ENCODE results near the gene SPART.
"Not testable (repeated sequence)": the region's sequence is repeated elsewhere in the genome, so short reads cannot be mapped to it uniquely, and the experiment has no call there.

Gene SPART

DNA sequence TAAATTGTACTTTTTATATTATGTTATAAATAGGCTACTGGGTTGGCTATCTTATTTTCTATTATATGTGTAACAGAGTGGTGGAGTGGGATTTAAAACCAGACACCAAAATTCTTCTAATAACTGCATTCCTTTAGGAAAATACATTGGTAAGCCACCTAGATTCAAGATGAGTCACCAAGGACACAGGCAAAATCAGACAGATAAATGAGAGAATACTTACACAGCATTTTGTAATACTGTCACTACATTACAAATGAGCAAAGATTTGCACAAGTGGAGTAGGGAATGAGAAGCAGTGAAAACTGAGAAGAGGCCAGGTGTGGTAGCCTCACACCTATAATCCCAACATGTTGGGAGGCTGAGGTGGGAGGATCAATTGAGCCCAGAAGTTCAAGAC is 6.2 kb upstream of the SPART start:
- no peak for DNase-seq

DNA sequence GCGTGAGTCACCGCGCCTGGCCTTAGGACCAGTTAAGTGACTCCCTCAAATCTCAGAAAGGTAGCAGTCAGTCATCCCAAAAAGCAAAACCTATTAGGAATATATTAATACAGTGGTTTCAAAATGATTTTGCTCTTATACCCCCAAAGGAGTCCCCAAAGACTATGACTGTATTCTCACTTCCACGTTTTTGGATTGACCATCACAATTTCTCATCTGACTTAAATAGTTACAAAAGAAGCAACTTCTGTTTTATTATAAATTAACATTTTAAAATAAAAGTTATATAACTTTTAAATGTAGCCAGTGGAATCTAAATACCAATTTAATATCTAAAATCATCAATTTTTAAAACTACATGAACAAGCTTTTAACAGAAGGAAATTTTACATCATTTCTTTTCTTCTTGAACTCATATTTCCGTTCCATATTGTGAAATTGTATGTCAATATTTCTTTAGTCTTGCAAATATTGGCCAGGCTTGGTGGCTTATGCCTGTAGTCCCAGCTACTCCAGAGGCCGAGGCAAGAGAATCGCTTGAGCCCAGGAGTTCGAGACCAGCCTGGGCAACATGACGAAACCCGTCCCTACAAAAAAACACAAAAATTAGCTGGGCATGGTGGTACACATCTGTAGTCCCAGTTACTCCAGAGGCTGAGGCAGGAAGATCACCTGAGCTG is 1.5 kb upstream of the SPART start:
- no peak for DNase-seq

DNA sequence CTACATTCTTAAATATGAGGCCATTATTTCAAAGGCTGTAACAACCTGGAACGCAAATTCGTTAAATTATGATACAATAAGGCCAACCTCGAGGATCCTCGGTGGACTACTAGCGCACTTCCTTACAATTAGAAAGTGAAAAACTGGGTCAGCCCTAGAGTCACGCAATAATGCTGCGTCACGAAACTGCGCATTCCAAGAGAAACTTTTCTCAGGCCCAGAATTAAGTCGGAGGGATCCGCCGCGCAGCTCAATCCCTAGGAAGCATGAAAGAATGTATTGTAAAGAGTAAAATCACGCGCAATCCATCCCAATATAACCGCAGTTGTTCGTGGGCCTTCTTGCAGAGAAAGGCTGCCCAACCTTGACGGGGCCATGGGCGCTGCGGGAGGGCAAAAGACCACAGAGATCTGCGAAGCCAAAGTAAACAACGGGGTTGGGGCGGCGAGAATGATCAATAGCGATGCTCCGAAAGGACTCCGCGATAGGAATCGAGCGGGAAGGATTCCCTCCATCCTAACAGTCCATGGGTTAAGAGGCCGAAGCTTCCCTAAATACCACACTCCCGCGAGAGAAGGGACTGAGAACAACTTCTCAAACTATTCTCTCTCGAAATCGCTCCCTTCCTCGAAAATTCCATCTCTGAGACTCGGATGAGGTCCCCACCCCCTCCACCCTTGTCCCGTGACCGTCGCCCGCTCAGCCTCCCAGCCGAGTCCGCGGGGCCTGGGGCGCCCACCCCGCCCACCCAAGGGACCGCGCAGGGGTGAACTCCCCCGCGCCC is 564 bp downstream of the SPART start:
- peak; percentile 42 for DNase-seq

DNA sequence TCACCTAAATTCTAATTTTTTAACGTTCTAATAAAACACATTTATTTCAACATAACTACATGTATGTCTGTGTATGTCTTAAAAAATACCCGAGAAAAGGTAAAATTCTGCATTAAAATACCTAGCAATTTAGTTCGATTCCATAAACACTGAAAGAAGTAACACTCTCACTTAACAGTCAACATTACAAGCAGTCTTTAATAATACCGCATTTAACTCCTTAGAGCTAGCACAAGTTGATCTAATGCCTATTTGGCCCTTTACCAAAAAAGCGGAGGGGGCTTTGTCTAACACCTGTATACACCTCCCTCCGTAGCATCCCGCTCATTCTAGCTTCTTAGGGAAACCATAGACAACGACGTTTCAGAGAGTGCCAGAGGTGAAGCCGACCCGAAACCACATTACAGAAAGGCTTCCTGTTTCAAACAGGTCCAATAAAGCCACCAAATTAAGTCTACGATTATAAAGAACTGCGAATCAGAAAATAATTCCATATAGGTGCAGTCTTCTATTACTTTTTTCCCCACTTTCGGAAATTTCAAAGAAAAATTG is 1.2 kb downstream of the SPART start:
- DNase-seq, result no peak

DNA sequence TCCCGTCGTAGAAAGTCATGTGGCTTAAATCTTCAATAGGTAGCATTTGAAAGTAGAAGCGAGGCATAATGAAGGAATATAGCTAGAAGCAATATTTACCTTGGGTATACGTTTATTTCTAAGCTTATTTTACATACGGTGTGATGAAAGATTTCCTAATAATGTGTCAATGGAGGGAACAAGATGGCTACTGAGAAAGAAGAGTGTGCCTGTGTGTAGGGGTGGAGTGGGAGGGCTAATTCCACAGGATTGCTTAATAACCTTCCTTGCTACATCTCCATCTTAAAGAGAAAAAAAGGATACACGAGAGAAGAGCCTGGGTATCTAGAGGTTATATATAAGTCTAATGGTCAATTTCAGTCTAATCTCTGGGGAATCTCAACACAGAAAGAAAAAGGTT is 2.0 kb downstream of the SPART start:
- DNase-seq, result no peak

DNA sequence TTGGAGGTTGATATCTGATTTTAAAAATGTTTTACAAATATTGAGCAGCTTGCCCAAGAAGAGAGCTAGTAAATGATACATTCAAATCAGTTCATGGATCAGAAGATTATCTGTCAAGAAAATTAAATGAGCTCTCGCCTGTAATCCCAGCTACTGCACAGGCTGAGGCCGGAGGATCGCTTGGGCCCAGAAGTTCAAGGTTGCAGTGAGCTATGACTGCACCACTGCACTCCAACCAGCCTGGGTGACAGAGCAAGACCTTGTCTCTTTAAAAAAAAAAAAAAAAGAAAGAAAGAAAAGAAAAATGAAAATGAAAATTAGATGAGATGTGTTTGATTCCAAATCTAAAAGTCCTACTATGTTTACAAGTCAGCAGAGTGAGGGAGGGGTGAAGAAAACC is 2.4 kb downstream of the SPART start:
- DNase-seq, result no peak

DNA sequence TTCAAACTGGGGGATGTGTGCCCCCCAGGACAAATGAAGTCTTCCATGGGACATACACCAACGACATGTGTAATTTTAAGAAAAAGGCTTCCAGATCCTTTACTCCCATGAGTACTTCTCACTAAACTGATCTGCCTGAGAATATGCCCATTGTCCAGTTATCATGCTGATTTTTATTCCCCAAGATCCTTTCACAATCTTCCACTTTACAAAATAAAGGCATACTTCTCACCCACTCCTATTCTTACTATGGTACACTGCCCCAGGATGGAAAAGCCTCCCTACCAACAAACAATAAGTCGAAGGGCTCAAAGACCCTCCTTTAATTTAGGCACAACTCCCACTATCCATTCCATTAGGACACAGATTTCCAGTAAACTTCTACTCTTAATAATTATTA is 3.5 kb downstream of the SPART start:
- no peak for DNase-seq

DNA sequence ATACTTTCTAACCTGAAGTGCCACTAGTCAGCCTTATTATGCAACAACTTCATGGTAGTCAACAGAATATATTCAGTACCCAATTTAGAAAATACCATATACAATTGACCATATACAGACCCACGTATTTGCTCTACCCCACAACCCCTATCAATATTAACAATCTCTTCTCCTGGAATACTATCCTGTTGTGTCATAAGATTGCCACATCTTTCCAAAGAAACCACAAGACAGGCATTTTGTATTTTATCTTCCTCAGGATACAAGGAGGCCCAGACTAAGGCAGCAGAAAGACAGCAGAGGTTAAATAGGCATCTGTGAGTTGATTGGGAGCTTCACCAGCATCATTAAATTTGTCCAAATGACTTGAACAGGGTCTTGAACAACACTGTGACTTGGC is 4.5 kb downstream of the SPART start:
- no peak for DNase-seq

DNA sequence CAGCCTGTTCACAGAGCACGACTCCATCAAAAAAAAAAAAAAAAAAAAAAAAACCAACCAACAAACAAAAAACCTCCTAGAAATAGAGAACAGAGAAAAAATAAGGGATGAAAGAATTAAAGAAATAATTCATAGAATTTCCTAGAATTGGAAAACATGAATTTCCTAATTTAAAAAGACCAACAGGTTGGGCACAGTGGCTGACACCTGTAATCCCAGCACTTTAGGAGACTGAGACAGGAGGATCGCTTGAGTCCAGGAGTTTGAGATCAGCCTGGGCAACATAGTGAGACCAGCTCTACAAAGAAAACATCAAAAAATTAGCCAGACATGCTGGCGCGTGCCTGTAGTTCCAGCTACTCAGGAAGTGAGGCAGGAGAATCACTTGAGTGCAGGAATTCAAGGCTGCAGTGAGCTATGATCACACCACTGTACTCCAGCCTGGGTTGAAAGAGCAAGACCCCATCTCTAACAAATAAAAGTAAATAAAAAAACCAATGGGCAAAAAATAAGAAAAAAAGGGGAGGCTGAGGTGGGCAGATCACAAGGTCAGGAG is 6.5 kb downstream of the SPART start:
- no peak for DNase-seq

DNA sequence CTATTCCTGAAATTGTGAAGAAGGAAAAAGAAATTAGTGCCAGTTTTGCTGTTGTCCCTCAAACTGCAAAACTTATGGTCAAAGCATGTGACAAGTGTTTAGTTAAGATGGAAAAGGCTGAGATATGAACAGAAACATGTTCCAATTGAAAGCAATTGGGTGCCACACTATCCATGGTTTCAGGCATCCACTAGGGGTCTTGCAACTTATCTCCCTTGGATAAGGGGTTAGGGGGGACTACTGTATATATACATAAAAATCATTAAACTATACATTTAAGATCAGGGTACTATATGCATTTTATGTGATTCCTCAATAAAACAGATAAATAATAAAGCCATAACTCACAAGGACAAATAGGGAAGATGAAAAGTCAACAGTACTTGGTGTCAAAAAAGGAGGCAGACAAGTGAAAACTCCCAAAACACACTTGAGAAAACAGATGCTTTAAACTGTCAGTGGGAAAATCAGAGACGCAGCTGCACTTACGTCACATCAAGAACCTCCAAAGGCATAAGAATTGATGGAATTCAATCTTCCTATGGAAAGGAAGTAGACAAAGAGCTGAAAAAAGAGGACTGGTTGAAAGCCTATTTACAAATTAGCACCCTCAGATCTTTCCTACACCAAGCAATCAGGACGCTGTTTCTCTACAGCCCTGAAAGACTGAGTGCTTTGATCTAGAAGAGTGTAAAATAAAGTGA is 8.1 kb downstream of the SPART start:
- DNase-seq, result no peak

DNA sequence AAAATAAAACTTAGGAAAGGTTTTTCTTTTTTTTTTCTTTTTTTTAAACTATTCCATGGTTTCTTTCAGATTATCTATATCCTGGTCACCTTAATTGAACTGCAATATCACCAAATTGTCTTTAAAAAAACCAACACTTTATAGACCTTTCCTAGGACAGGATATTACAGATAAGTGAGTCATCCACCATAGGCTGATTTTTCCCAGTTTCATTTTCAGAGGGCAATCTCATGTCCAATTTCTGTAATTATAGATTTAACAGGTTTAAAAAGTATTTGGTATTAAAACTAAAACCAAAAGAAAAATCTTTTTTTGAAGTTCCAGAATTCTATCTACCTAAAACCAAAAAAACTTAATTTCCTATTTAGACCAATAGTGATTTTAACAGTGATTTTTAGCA is 13.2 kb downstream of the SPART start:
- no peak for DNase-seq

DNA sequence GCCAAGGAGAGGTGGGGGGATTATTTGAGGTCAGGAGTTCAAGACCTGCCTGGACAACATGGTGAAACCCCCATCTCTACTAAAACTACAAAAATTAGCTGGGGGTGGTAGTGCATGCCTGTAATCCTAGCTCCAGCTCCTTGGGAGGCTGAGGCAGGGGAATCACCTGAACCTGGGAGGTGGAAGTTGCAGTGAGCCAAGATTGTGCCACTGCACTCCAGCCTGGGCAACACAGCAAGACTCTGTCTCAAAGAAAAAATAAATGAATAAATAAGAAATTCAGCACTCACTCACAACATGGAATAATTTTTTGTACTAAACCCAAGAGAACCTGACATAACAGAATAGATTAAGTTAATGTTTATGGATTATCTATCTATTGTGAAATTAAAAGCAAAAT is 13.9 kb downstream of the SPART start:
- not testable (repeated sequence) for DNase-seq

DNA sequence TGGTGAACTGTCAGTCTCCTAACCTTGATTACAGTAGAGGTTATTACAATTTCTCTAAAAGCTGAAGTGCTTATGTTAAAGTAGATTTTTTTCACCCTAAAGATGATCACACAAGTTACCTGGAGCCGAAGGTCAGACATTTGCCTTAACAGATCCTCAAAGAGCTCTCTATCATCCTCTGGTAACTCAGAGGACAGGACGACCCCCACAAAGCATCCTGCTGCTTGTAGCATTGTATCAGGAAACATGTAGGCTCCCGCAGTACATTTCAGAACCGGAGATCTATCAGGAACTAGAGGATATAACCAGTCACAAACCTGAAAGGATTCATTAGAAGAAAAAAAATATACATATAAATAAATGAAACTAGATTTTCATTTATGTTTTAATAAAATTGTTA is 14.9 kb downstream of the SPART start:
- DNase-seq, result no peak

DNA sequence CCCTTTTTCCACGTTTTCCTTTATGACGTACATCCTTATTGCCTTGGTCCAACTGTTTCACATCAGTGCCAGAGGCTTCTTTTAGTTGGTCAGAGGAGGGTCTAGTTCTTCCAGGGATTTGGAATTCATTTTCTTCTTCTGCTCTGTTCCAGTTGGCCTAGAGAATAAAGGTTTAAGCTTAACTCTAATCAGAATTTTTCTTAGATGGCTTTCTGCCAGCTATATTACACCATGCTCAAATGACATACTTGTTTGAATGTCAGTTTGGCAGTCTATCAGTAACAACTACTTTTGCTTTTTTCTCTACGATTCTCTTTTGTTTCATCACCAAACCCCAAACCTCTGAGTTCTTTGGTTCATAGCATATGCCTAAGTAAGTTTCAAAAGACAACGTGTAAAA is 16.8 kb downstream of the SPART start:
- DNase-seq, result no peak

DNA sequence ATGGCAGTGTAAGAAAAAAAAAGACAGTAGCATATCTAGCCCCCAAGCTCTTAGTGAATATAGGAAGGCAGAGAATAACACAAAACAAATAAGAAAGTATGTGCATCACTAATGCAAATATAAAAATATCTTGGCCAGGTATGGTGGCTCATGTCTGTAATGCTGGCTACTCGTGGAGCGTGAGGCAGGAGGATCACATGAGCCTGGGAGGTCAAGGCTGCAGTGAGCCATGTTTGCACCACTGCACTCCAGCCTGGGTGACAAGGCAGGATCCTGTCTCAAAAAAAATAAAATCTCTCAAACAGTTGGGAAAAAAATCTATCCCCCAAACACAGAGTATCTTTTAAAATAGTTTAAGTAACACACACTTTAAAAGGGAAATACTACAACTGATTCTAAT is 17.4 kb downstream of the SPART start:
- no peak for DNase-seq

DNA sequence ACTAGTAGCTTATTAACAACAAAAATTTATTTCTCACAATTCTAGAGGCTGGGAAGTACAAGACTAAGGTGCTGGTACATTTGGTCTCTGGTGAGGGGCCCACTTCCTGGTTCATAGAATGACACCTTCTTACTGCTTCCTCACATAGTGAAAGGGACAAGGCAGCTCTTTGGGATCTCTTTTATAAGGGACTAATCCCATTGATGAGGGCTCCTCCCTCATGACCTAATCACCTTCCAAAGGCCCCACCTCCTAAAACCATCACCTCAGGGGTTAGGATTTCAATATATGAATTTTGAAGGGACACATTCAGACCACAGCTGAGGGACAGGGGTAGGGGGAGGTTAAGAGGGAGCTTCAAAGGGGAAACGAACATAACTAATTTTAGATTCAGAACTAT is 20.3 kb downstream of the SPART start:
- no peak for DNase-seq

DNA sequence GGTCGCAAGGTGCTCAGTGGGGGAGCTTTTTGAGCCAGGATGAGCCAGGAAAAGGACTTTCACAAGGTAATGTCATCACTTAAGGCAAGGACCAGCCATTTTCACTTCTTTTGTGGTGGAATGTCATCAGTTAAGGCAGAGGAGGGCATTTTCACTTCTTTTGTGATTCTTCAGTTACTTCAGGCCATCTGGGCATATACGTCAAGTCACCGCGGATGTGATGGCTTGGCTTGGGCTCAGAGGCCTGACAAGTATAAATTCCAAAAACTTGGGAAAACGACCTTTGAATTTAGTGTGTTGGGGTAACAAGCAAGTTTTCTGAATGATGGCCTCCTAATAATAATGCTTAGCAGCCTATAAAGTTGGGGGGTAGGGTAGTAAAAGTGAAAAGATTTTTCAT is 21.3 kb downstream of the SPART start:
- not testable (repeated sequence) for DNase-seq

DNA sequence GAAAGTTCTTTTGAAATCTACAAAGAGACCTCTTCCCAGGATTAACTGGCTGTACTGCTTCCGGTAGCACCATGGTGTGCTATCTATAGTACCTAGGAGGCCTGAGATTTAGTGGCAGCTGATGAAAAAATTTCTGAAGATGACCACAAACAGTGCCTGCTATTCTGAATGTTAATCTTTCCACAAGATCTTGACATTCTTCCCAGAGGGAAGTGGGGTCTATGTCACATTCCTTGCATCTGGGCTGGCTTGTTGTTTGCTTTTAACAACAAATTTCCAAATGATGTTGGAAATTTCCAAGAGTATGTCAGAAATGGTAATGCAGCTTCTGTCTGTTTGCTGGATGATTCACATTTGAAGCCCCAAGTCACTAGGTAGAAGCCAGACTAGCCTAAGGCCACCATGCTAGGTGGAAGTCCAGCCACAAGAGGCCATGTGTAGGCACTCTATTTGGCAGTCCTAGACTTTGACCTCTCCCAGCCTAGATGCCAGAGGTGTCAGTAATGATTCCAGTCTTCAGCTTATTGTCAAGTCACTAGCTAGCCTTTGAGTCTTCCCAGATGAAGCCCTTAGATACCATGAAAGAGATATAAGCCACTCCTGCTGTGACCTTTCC is 22.1 kb downstream of the SPART start:
- DNase-seq, result no peak

DNA sequence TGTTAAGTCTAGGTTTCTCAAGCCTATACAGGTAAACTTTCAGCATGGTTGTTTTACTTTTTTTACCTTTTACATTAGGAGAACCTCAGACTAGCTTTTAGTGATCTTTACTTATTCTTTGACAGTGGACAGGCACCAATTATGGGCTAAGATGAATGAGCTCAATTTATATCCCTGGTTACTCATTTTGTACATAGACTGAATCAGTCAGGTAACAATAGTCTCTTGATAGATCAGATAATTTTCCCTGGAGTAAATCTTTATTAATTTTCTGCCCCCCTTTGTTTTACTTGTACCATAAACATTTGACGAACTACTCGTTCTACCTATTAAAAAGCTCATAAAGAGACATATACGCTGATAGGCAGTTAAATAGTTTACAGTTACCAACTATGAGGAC is 22.8 kb downstream of the SPART start:
- DNase-seq, result no peak

DNA sequence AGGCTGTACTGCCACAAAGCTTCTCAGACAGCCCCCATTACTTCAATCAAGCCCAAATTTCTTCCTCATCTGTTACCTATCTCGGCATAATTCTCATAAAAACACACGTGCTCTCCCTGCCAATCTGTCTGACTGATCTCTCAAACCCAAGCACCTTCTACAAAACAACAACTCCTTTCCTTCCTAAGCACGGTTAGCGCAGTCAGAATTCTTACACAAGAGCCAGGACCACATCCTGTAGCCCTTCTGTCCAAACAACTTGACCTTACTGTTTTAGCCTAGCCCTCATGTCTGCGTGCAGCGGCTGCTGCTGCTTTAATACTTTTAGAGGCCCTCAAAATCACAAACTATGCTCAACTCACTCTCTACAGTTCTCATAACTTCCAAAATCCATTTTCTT is 26.4 kb downstream of the SPART start:
- not testable (repeated sequence) for DNase-seq

DNA sequence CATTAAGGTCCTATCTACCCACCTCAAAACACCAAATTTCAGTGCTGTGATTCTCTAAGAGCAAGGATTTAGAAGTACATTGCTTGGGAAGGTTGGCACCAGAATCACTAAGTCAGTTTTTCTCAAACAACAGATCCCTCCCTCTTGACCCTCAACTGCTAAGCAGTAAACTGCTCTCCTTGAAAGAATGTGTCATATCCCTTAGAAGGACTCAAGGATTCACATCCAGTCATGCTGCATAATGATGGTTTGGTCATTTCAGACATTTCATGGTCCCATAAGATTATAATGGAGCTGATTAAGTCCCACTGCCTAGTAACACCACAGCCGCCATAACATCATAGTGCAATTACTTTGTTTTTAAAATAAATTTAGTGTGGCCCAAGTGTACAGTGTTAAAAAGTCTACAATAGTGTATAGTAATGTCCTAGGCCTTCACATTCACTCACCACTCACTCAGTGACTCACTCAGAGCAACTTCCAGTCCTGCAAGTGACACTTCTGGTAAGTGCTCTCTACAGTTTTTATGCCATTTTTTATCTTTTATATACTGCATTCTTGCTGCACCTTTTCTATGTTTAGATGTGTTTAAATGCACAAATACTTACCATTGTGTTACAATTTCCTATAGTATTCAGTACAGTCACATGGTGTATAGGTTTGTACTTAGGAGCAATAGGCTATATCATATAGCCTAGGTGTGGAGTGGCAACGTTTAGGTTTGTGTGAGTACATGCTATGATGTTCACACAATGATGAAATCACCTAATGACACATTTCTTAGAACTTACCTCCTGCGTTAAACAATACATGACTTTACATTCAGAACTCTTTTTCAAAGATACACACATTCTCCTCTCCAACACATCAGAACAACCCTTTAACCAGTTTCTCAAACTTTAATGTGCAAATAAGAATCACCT is 32.9 kb downstream of the SPART start:
- DNase-seq, result no peak

All from activated naive CD4-positive, alpha-beta T cell treated with anti-CD3 and anti-CD28 coated beads, Interleukin-2, amount 50 U/mL, for 16 hours (primary cell).